Stimulated activated CD8-positive, alpha-beta memory T cell treated with anti-CD3 and anti-CD28 coated beads, Interleukin-7, amount 100 ng/mL, for 48 hours (primary cell): ENCODE measurements around the gene IL1RAPL2.
A peak's percentile ranks its signal among the peaks of the same experiment; 100 is the strongest.
"Not testable (repeated sequence)": the region's sequence is repeated elsewhere in the genome, so short reads cannot be mapped to it uniquely, and the experiment has no call there.

ENCODE experiments used
- DNase-seq, 2 donors: peaks; one replicate each; pipeline ENCODE4 v3.0.0-alpha.2; 2020; ENCODE audit warnings: low read depth in 1 of 2; ENCODE audit errors: extremely low read depth in 1 of 2

The IL1RAPL2 gene

DNA sequence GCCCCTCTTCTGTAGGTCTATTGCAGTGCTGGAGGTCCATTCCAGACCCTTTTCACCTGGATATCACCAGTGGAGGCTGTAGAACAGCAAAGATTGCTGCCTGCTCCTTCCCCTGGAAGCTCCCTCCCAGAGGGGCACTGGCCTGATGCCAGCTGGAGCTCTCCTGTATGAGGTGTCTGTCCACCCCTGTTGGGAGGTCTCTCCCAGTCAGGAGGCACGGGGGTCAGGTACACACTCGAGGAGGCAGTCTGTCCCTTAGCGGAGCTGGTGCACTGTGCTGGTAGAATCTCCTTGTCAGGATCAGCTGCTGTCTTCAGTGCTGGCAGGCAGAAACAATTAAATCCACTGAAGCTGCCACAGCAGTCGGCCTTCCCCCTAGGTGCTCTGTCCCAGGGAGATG lies 276.6 kb downstream of the IL1RAPL2 start:
- no peak for DNase-seq

DNA sequence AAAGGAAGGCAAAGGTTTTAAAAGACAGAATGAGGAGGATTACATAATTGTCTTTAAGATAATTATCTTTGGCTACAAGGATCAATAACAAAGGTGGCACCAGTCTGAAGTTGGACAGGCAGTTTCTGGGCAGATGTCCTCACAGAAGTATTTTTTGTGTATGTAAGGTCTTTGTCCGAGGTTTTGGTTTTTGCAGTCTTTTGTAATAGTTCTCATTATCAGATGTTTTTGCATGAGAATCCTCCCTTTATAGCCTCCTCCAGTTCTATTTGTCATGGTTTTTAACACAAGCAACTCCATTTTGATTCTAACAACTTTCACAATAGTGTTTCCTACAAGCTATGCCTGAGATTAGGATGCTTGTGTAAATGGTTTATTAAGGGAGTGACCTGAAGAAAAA lies 286.2 kb downstream of the IL1RAPL2 start:
- no peak for DNase-seq

DNA sequence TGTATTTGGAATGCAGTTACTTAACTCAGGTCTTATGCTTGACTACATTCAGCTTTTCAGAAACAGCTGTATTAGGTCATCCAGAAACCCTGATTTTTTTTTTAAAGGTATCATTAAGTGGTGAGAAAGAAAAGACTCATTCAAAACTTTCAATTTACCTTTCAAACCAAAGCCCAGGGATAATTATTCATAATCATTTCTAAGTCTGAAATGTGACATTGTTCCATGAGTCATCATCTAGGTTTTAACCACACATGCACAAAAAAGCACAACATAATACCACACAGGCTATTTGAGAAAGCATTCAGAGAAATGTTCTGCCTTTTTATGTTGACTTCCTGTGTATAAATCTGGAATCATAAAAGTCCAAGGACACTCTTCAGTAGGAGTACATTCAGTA lies 288.2 kb downstream of the IL1RAPL2 start:
- no peak for DNase-seq

DNA sequence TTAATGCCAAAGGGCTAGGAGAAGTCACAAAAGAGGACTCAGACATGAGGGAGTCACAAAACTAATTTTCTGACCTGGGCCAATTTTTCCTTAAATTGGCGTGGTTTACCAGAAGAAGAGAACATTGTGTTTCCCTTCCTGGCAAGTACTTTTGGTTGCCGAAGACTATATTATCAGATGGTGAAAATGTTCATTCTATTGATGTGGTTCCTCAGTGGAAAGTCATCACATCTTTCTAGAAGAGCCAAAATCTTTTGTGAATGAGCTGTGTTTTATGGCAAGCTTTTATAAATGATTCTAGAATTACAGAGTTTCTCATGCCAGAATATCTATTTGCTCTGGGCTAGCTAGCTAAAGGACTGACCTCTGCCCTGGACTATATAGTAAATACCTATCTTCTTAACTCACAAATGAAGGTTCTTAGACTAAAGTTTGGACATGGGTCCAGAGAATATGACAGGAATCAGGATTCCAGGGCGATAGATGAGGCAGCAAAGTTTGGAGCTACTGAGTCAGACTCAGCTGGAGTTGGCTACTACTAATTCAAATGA lies 288.9 kb downstream of the IL1RAPL2 start:
- DNase-seq: no peak

DNA sequence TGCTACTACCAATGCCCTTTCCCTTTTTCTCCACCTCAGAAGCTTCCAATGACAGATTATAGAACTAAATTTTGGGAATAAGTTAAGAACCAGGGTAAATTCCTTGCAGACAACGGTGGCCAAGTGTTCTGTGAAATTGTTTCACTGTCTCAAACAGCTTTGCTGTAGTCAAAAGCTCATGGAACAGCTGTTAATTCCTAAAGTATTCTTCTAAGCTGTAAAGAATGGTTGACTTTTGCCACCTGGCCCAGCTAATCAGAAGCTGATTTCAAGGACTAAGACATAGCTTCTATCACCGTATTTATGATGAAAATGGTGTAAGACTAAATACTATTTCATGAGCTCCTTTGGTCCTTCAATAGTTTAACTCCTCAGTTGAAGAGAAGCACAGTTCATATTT lies 297.5 kb downstream of the IL1RAPL2 start:
- no peak for DNase-seq

DNA sequence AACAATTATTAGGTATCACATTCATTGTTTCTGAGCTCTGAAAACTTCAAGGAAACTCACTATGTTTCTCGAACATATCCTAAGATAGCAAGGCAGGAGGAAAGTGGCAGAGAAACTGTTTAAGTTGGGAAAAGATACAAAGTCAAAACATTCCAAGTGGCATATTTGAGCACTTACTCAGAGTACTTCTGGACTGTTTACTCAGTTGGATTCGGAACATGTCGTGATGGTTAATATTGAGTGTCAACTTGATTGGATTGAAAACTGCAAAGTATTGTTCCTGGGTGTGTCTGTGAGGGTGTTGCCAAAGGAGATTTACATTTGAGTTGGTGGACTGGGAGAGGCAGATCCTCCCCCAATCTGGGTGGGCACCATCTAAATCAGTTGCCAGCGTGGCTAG lies 298.3 kb downstream of the IL1RAPL2 start:
- no peak for DNase-seq

DNA sequence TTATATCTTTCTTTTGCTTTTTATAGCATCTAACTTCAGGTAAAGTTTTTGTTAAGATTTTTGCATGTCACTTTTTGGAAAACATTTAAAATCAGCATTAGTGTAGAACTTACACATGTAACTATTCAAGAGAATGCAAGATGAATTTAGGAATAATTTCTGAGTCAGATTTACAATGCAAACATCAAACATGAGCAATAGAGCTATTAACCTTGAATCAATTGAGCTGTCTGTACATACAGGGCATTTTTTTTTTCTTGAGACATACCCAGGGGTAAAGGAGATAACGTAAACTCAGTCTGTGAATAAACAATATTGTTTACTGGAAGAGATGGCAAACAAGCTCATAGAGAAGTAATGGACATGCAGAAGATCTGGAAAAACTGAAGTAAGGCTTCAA lies 311.5 kb downstream of the IL1RAPL2 start:
- no peak for DNase-seq

DNA sequence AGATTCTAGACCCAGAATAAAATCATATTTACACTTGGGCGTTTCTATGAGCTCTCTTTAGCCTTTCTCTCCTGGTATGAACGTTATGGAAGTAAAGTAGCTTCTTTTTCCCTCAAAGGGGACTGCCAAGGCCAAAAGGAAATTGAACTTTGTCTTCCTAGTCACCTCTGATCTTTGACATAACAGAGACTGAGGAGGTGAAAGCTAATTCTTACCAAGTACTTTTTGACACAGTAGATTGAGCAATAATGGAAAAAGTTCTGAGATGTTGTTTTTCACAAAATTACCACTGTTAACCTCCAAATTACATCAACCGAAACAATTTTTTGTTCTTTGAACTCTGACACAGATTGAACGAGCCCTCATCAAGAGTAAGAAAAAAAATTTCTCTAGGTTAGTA lies 336.1 kb downstream of the IL1RAPL2 start:
- DNase-seq: no peak

DNA sequence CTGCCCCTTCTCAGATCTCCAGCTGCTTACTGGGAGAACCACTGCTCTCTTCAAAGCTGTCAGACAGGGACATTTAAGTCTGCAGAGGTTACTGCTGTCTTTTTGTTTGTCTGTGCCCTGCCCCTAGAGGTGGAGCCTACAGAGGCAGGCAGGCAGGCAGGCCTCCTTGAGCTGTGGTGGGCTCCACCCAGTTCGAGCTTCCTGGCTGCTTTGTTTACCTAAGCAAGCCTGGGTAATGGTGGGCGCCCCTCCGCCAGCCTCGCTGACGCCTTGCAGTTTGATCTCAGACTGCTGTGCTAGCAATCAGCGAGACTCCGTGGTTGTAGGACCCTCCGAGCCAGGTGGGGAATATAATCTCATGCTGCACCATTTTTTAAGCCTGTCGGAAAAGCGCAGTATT lies 343.7 kb downstream of the IL1RAPL2 start:
- DNase-seq: not testable (repeated sequence)

DNA sequence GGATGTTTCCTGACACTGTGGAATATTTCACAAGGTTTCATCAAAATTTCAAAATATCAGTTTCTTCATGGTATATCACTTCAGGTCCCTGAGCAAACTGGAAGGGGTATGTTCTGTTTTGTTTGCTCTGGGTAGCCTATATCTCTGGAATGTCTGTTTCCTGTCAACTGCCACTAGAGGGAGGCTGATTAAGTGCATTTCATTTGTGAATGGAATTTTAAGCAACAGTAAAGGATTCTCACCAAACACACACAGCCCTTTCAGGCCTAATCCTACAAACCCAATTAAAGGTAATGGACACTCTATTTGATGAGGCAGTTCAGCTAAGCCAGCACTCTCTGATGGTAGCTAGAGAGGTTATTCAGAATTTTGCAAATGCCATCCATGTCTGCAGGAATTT lies 347.3 kb downstream of the IL1RAPL2 start:
- no peak for DNase-seq

DNA sequence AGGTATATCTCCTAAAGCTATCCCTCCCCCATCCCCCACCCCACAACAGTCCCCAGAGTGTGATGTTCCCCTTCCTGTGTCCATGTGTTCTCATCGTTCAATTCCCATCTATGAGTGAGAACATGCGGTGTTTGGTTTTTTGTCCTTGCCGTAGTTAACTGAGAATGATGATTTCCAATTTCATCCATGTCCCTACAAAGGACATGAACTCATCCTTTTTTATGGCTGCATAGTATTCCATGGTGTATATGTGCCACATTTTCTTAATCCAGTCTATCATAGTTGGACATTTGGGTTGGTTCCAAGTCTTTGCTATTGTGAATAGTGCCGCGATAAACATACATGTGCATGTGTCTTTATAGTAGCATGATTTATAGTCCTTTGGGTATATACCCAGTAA lies 348.7 kb downstream of the IL1RAPL2 start:
- DNase-seq: not testable (repeated sequence)

DNA sequence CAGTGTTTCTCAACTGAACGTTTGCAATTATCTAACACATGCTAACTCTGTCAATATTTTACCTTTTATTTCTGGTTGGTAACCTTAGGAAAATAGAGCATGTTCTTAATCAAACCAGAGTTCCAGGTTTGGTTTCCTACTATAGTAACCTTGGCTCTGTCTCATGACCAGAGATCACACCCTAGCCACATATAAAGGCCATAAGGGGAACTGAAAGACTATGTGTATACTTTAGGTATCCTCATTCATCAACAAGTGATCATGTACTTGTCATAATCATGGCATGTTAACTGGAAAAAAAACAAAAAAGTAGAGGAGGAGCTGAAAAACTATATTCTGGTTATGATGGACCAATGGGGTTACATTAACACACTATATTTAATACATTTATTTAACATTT lies 352.1 kb downstream of the IL1RAPL2 start:
- DNase-seq: no peak

DNA sequence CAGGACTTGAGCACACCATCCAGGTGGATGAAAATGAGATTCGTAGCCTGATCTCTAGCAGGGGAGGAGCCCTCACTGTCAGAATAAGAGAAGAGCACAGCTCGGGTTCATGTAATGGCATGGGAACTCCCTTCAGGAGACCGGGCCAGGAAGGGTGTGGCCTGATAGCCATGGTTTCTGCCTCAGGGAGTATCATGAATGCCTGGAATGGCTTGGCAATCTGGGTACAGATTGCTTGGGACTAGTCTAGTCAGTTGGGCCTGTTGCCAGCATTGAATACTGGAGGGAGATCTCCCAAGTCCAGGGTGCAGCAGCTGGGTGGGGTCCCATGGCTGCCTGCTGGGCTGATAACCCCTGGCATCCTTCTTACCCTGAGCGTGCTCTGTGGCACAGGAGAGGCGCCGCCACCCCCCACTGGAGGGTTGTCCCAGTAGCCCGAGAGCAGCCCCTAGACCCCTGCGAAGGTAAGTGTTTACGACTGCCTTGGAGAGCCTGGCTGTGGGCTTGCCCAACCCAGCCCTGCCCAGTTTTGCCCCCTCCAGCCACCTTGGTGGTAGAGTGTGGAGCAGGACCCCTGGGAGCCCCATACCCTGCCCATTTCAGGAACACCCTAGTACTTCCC lies 355.7 kb downstream of the IL1RAPL2 start:
- no peak for DNase-seq

DNA sequence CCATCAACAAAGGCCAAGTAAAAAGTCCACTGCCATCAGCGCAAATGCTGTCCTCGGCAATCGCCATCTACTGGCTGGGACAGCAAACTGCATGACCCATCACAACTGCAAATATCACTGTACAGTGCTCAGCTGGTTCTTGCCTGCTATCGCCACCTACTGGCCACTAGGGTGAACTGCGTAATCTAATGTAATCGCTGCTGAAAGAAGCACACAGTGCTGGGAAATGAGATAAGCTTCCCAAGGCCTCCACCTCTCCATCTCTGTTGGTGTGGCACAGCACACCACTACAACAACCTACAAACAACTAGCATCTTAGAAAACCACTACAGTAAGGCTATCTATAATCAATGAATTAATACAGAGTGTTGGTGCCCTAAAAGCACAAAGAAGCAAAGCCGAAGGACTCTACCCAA lies 356.2 kb downstream of the IL1RAPL2 start:
- peak; percentile 14 to 34 for DNase-seq

DNA sequence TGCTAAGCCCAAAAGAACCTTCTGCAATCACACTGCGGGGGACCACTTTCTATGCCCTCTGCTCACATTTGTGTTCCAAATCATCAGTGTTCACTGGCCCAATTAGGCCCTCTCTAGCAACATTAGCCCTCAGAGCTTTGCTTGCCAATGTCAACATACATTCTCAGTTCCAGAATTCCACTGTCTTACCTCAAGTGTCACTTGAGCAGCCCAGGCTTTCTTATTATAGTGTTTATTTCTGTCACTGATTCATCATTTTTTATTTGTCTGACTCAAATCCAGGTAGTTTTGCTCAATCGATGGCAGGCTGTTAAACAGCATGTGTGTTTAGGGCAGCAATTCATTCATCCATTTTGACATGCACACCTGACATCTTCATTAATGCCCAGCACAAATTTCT lies 363.3 kb downstream of the IL1RAPL2 start:
- DNase-seq: no peak

DNA sequence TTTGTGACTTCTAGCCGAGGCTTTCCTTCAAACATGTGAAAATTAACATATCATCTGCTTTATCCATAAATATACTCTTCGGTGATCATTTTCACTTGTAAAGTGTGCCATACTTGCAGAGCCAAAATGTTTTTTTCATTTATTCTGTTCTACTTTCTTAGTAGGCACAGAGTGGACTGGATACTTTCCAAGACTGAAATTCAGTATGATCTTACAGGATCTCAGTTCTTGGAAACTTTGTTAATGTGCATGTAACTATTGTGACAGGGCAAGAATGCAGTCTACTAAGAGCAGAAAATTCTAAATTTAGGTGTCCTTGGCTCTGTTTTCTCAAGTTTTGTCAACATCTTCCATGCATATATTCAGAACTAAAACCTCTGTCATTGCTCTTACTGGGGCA lies 369.6 kb downstream of the IL1RAPL2 start:
- no peak for DNase-seq

DNA sequence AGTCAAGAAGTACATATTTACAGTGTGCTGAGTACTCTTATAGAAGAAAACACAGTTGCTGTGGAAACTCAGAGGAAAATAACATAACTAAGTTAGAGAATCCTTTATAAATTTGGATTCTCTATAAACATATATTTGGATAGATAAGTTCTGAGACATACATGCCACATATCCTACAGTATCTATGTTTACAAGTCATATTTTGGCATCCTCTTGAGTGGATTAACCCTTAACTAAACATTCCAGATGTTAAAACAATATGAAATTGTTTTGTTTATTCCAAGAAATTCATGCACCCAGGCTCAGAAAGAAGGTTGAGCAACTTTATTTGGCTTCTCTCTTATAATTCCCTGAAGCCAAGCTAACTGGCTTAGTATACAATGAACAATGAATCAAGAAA lies 387.3 kb downstream of the IL1RAPL2 start:
- no peak for DNase-seq

DNA sequence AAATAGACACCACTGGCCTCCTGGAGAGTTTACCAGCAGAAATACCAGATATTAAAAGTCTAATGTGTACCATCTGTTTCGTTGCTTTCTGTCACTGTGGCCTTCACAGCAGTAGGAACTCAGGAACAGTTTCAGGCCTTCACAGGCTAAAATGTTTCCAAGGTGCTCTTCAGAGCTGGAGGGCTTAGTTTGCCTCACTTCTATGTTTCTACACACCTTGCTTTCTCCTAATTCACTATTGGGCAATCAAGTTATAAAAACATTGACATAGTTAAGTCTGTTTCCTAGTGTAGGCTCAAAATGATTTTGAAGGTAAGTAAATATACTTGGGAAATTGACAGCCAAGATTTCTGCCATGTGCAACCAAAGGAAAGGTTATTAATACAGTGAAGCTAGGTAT lies 395.9 kb downstream of the IL1RAPL2 start:
- no peak for DNase-seq

DNA sequence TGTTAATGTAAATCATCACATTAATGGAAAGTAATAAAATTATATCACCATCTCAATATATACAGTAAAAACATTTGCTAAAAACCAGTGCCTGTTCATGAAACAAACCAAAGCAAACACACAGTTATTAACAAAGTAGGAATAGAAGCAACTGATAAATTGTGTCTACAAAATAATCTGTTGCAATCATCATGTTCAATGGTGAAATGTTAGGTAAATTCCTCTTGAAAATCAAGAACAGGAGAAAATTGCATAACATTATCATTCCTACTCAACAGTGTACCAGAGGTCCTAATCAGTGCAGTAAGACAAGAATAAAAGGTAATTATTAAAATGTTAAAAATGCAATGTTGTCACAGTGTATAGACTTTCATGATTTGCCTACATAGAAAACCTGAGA lies 402.2 kb downstream of the IL1RAPL2 start:
- no peak for DNase-seq

DNA sequence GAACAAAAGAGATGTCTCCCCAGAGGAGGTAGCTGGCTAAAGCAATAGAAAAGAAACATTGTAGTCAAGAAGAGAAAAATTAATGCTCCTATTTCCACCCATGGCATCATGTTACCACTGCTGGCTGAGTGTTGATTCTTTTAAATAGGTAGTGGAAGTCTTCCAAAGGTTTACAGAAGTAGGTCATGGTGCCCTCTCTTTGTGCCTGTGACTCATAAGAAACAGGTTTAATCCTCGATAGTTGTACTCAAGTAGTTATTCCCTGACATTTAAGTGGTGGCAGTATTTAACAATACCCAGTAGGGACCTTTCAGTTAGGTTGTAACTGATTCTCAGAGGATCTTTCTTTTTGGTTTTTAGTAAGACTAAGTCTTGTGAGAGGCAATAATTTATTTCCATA lies 406.7 kb downstream of the IL1RAPL2 start:
- DNase-seq: no peak

DNA sequence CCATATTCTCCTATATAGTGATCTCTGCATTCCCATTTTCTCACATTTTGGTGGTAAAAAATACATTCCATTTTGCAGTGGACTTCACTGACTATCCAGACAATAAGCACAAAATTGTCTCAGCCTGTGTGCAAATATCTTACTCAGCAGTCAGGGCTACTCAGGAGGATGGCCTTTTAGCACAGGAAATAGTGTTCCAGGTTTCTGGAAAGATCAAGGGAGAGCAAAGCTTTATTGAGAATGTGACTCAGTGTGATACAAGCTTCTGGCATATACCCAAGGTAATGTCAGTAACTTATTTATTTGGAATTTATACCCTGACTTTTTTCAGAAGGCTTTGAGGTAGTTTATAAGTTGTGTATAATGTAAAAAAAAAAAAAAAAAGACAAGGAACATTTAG lies 421.1 kb downstream of the IL1RAPL2 start:
- no peak for DNase-seq

DNA sequence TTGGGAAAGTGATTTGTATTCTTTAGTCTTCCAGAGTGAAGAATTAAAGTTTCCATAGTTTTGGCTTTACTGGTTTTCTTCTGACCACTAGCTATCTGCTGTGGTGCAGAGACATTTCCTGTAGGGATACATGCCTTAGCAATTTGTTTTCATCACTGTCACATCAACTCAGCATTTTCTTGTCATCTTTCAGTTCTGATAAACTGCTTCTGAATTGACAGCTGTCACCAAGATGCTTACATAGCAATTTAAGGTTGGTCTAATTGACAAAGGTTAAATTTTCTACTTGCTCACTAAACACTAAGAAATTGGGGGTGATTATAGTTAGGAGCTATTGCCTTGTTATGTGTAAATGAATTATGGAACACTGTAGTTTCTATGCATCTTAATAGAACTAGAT lies 422.0 kb downstream of the IL1RAPL2 start:
- DNase-seq: no peak

DNA sequence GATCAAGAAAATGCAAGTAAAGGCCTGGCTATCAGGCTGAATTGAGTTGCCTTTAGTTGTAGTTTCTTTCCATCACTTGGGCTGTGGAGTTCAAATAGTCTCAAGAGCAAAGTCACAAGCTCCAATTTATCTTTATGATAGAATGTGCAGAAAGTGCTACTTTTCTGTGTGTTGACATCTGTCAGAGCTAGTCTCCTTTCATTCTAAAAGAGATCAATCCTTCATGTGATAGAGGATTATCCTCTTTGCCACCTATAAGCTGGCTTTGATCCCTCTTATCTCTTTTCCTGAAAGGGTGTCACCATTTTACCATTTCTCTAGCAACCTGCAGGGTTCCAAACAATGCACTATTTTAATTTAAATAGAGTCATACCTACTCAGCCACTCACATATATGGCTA lies 429.5 kb downstream of the IL1RAPL2 start:
- no peak for DNase-seq
